H9 (cell line): ENCODE results near the gene ALG12. TPM values are rescaled to one million over a fixed set of nuclear protein-coding genes. Genes with fewer than 3 reads are reported as not detected.

Experiments used
- DNase-seq: peaks from one replicate; pipeline ENCODE4 v3.0.0-alpha.2; 2017
- H2AFZ ChIP-seq: one replicate; pipeline ENCODE4 v1.6.1; 2013; ENCODE audit warnings: mild to moderate bottlenecking, low read length, control low read depth, moderate library complexity
- H2AK5ac ChIP-seq: 2 replicates; pipeline ENCODE4 v1.6.1; 2013; ENCODE audit warnings: low read length, control low read depth, mixed read lengths; ENCODE audit not compliant: insufficient read length
- H2BK120ac ChIP-seq: one replicate; pipeline ENCODE4 v1.6.1; 2013; ENCODE audit warnings: low read depth, mild to moderate bottlenecking, low read length, control low read depth, inconsistent platforms; ENCODE audit not compliant: poor library complexity, severe bottlenecking
- H2BK12ac ChIP-seq: 2 replicates; pipeline ENCODE4 v1.6.1; 2013; ENCODE audit warnings: low read length, control low read depth, mixed read lengths, low read depth; ENCODE audit not compliant: insufficient read length
- H2BK15ac ChIP-seq: 2 replicates; pipeline ENCODE4 v1.6.1; 2013; ENCODE audit warnings: low read depth, low read length, control low read depth
- H2BK20ac ChIP-seq: one replicate; pipeline ENCODE4 v1.6.1; 2013; ENCODE audit warnings: low read depth, mild to moderate bottlenecking, low read length, control low read depth, inconsistent platforms; ENCODE audit not compliant: poor library complexity, severe bottlenecking
- H2BK5ac ChIP-seq: 2 replicates; pipeline ENCODE4 v1.6.1; 2013; ENCODE audit warnings: low read length, control low read depth, mixed read lengths; ENCODE audit not compliant: insufficient read length
- H3K14ac ChIP-seq: 2 replicates; pipeline ENCODE4 v1.6.1; 2013; ENCODE audit warnings: low read length, control low read depth; ENCODE audit not compliant: insufficient read depth
- H3K18ac ChIP-seq: 2 replicates; pipeline ENCODE4 v1.6.1; 2013; ENCODE audit warnings: low read depth, mild to moderate bottlenecking, mixed read lengths, low read length, control low read depth; ENCODE audit not compliant: insufficient read length
- H3K23ac ChIP-seq: 2 replicates; pipeline ENCODE4 v1.6.1; 2013; ENCODE audit warnings: low read length, control low read depth, mixed read lengths, low read depth; ENCODE audit not compliant: insufficient read length
- H3K23me2 ChIP-seq: 2 replicates; pipeline ENCODE4 v1.6.1; 2013; ENCODE audit warnings: low read depth, mild to moderate bottlenecking, mixed read lengths, low read length, control low read depth; ENCODE audit not compliant: insufficient read length, poor library complexity, severe bottlenecking
- H3K27ac ChIP-seq: 2 replicates; pipeline ENCODE4 v1.5.1; 2013; ENCODE audit warnings: low read length, control low read depth, mixed read lengths, low read depth; ENCODE audit not compliant: insufficient read length
- H3K27me3 ChIP-seq: 2 replicates; pipeline ENCODE4 v1.6.1; 2013; ENCODE audit warnings: low read length, control low read depth, inconsistent platforms; ENCODE audit not compliant: insufficient read depth
- H3K4ac ChIP-seq: 2 replicates; pipeline ENCODE4 v1.6.1; 2013; ENCODE audit warnings: low read depth, mild to moderate bottlenecking, control low read depth, inconsistent platforms, low read length, moderate library complexity
- H3K4me1 ChIP-seq: 2 replicates; pipeline ENCODE4 v1.6.1; 2013; ENCODE audit warnings: low read length, control low read depth, inconsistent platforms; ENCODE audit not compliant: insufficient read depth
- H3K4me2 ChIP-seq: 2 replicates; pipeline ENCODE4 v1.6.1; 2013; ENCODE audit warnings: low read length, control low read depth, mixed read lengths; ENCODE audit not compliant: insufficient read length, insufficient read depth
- H3K56ac ChIP-seq: 2 replicates; pipeline ENCODE4 v1.6.1; 2013; ENCODE audit warnings: low read depth, mild to moderate bottlenecking, mixed read lengths, low read length, control low read depth; ENCODE audit not compliant: insufficient read length
- H3K79me1 ChIP-seq: 2 replicates; pipeline ENCODE4 v1.6.1; 2013; ENCODE audit warnings: low read depth, mild to moderate bottlenecking, moderate library complexity, low read length, control low read depth, inconsistent platforms; ENCODE audit not compliant: insufficient read depth, poor library complexity, severe bottlenecking
- H3K79me2 ChIP-seq: 2 replicates; pipeline ENCODE4 v1.6.1; 2013; ENCODE audit warnings: low read length, control low read depth, inconsistent platforms; ENCODE audit not compliant: insufficient read depth
- H3K9ac ChIP-seq: 2 replicates; pipeline ENCODE4 v1.6.1; 2013; ENCODE audit warnings: low read length, control low read depth, mixed read lengths; ENCODE audit not compliant: insufficient read length; ENCODE audit errors: extremely low read depth
- H3K9me3 ChIP-seq: one replicate; pipeline ENCODE4 v1.6.1; 2013; ENCODE audit warnings: low read depth, low read length, inconsistent platforms; ENCODE audit not compliant: control insufficient read depth
- H3T11ph ChIP-seq: one replicate; pipeline ENCODE4 v1.6.1; 2013; ENCODE audit warnings: mild to moderate bottlenecking, low read length, control low read depth, inconsistent platforms
- H4K20me1 ChIP-seq: one replicate; pipeline ENCODE4 v1.6.1; 2013; ENCODE audit not compliant: control insufficient read depth, insufficient read length, insufficient read depth
- H4K5ac ChIP-seq: 2 replicates; pipeline ENCODE4 v1.6.1; 2013; ENCODE audit warnings: low read depth, mild to moderate bottlenecking, mixed read lengths, low read length, control low read depth; ENCODE audit not compliant: insufficient read length
- H4K8ac ChIP-seq: replicated peaks from 2 replicates; pipeline ENCODE4 v1.6.1; 2013; ENCODE audit warnings: low read length, control low read depth, mixed read lengths, low read depth; ENCODE audit not compliant: insufficient read length
- H4K91ac ChIP-seq: 2 replicates; pipeline ENCODE4 v1.6.1; 2013; ENCODE audit warnings: low read depth, mild to moderate bottlenecking, moderate library complexity, mixed read lengths, low read length, control low read depth; ENCODE audit not compliant: insufficient read length
- H3K27ac Mint-ChIP-seq, 3 experiments: 2 replicates in 2 of 3; 3 replicates in 1 of 3; pipeline ENCODE4 v1.8.0; 2020 to 2021; ENCODE audit warnings: mixed read lengths in 3 of 3, mild to moderate bottlenecking in 1 of 3, moderate library complexity in 1 of 3
- H3K27me3 Mint-ChIP-seq: 2 replicates; pipeline ENCODE4 v1.8.0; 2021; ENCODE audit warnings: low read depth, mild to moderate bottlenecking, moderate library complexity, mixed read lengths
- H3K36me3 Mint-ChIP-seq, 3 experiments: 2 replicates in 2 of 3; 3 replicates in 1 of 3; pipeline ENCODE4 v1.8.0; 2020 to 2021; ENCODE audit warnings: low read depth in 3 of 3, mixed read lengths in 3 of 3; ENCODE audit not compliant: insufficient read depth in 1 of 3
- H3K4me1 Mint-ChIP-seq, 2 experiments: 2 replicates each; pipeline ENCODE4 v1.8.0; 2020; ENCODE audit warnings: mixed read lengths in 2 of 2
- H3K4me3 Mint-ChIP-seq, 2 experiments: 2 replicates in 1 of 2; 3 replicates in 1 of 2; pipeline ENCODE4 v1.8.0; 2020 to 2021; ENCODE audit warnings: mild to moderate bottlenecking in 2 of 2, mixed read lengths in 2 of 2, moderate library complexity in 1 of 2
- H3K9me3 Mint-ChIP-seq, 2 experiments: 2 replicates in 1 of 2; 3 replicates in 1 of 2; pipeline ENCODE4 v1.8.0; 2020; ENCODE audit warnings: mild to moderate bottlenecking in 2 of 2, mixed read lengths in 2 of 2, moderate library complexity in 1 of 2
- WGBS: extraction: QIAGEN DNeasy Blood & Tissue Kit; methylation state at CpG from one replicate; pipeline ENCODE4 v1.1.7; 2013; ENCODE audit warnings: missing lambda C conversion rate, low lambda C conversion rate, mixed read lengths; ENCODE audit not compliant: insufficient read length; ENCODE audit errors: extremely low coverage; 5-methylcytosine and 5-hydroxymethylcytosine counted together
- total RNA-seq: library from RNA; stranded (reverse); gene quantifications from 2 replicates; pipeline ENCODE4 v1.2.1, GENCODE V29; 2021
- TF ChIP-seq, protein P1 (sequence below): fragments of 200-600 bp; sonication (generic); conservative IDR thresholded peaks from 3 replicates; pipeline ENCODE4 v1.8.0; 2021; ENCODE audit warnings: antibody characterized with exemption, mild to moderate bottlenecking

Gene ALG12
- total RNA-seq, 1 experiment from 2014 or later, result 19.2 TPM

DNA sequence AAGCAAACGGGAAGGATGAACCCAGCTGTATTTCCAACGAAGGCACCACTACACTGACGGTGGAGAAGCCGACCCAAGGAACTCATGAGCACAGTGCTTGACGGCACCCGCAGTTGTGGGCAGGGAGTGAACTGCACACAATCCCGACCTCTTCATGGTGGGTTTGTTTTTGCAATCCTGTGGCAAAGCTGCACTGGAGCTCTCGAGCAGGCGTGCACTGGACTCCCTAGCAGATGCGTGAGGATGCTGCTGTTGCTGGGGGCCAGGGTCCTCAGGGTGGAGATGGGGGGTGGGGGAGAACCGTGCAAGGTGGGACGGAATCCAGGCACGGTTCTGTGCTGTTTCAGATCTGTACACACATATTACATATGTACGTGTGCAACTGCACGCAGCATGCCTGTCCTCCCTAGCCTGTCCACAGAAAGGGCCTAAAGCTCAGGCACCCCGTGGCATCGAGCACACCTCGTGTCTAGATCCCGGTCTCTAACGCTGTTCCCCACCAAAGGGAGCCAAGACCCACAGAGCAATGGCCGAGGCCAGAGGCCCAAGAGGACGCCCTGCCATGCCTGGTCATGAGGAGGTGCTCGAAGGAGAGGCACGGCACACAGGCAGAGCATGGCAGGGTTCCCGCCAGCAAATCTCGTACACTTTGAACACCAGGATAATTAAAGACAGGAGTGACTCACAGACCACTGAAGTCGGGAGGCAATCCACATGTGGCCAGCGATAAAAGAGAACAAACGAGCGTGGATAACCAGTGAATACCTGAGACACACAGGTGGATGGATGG is 17.6 kb downstream of the ALG12 start:
- no peak overlapping the region for H2BK120ac ChIP-seq

More for the DNA sequence above, 17.6 kb downstream of the ALG12 start:
- TF ChIP-seq, protein P1, sequence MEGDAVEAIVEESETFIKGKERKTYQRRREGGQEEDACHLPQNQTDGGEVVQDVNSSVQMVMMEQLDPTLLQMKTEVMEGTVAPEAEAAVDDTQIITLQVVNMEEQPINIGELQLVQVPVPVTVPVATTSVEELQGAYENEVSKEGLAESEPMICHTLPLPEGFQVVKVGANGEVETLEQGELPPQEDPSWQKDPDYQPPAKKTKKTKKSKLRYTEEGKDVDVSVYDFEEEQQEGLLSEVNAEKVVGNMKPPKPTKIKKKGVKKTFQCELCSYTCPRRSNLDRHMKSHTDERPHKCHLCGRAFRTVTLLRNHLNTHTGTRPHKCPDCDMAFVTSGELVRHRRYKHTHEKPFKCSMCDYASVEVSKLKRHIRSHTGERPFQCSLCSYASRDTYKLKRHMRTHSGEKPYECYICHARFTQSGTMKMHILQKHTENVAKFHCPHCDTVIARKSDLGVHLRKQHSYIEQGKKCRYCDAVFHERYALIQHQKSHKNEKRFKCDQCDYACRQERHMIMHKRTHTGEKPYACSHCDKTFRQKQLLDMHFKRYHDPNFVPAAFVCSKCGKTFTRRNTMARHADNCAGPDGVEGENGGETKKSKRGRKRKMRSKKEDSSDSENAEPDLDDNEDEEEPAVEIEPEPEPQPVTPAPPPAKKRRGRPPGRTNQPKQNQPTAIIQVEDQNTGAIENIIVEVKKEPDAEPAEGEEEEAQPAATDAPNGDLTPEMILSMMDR, result no peak
- peaks cover 7 to 14% of the 10 kb centered on the region in 2 experiments; a peak in 4 of 5 replicates for H3K9me3 Mint-ChIP-seq
- no peaks in the 10 kb centered on the region for H3K27me3 ChIP-seq
- H3K18ac ChIP-seq, result no peak overlapping the region
- H3K36me3 Mint-ChIP-seq, result peaks cover 35 to 56% (median 48%) of the 10 kb centered on the region in 3 experiments
- H4K8ac ChIP-seq, result no peak overlapping the region
- DNase-seq, result no peak
- H4K91ac ChIP-seq, result no peak overlapping the region
- no peak overlapping the region for H3K27ac ChIP-seq
- no peak overlapping the region for H2BK12ac ChIP-seq
- H3K4me2 ChIP-seq, result no peak overlapping the region
- no peak overlapping the region for H2AFZ ChIP-seq
- no CpG with 5 or more reads among the region's 30 CpGs for WGBS
- H2BK5ac ChIP-seq, result no peak overlapping the region
- H3T11ph ChIP-seq, result no peak overlapping the region
- H3K4me3 Mint-ChIP-seq, result no peak overlapping the region
- H3K4me1 Mint-ChIP-seq, result peaks cover 0 to 5% of the 10 kb centered on the region in 2 experiments; a peak in 1 of 4 replicates
- H4K20me1 ChIP-seq, result peaks cover 5% of the 10 kb centered on the region
- no peaks in the 10 kb centered on the region for H3K4me1 ChIP-seq
- no peaks in the 10 kb centered on the region for H3K23me2 ChIP-seq
- H3K23ac ChIP-seq, result no peak overlapping the region
- H3K9ac ChIP-seq, result no peak overlapping the region
- H4K5ac ChIP-seq, result no peak overlapping the region
- H3K56ac ChIP-seq, result no peak overlapping the region
- no peaks in the 10 kb centered on the region for H3K27me3 Mint-ChIP-seq
- H2AK5ac ChIP-seq, result no peak overlapping the region
- H3K4ac ChIP-seq, result no peak overlapping the region
- H3K79me1 ChIP-seq, result no peaks in the 10 kb centered on the region
- H3K14ac ChIP-seq, result no peak overlapping the region
- peak overlapping the region in 2 of 3 experiments; percentile 21 to 38; a peak in 3 of 7 replicates for H3K27ac Mint-ChIP-seq
- H2BK15ac ChIP-seq, result no peak overlapping the region
- no peak overlapping the region for H2BK20ac ChIP-seq
- H3K9me3 ChIP-seq, result no peaks in the 10 kb centered on the region
- no peaks in the 10 kb centered on the region for H3K79me2 ChIP-seq
